Measurements from ENCODE around the gene ANK3.

Gene ANK3

GRCh38 chr10:60169111-60169510, 220.6 kb downstream of the ANK3 start:
- no peak for DNase-seq

GRCh38 chr10:60167050-60167449, 222.6 kb downstream of the ANK3 start:
- no peak for DNase-seq

GRCh38 chr10:60163786-60164185, 225.9 kb downstream of the ANK3 start:
- no peak for DNase-seq

- DNase-seq, result no peak
These were observed 227.0 kb downstream of the ANK3 start for GRCh38 chr10:60162631-60163030.

GRCh38 chr10:60155943-60156683, 233.6 kb downstream of the ANK3 start:
- no peak for DNase-seq

- DNase-seq, result no peak
These were observed 234.4 kb downstream of the ANK3 start for GRCh38 chr10:60155099-60155877.

GRCh38 chr10:60149003-60149402, 240.7 kb downstream of the ANK3 start:
- DNase-seq, result no peak

- DNase-seq, result no peak
These were observed 241.3 kb downstream of the ANK3 start for GRCh38 chr10:60148266-60148840.

- no peak for DNase-seq
These were observed 242.0 kb downstream of the ANK3 start for GRCh38 chr10:60147576-60148265.

GRCh38 chr10:60147025-60147424, 242.7 kb downstream of the ANK3 start:
- DNase-seq, result no peak

- no peak for DNase-seq
These were observed 245.6 kb downstream of the ANK3 start for GRCh38 chr10:60144099-60144498.

- DNase-seq, result no peak
These were observed 246.9 kb downstream of the ANK3 start for GRCh38 chr10:60142736-60143135.

GRCh38 chr10:60141896-60142559, 247.6 kb downstream of the ANK3 start:
- DNase-seq, result no peak

GRCh38 chr10:60140651-60141632, 248.7 kb downstream of the ANK3 start:
- no peak for DNase-seq

- no peak for DNase-seq
These were observed 249.7 kb downstream of the ANK3 start for GRCh38 chr10:60139798-60140566.

- DNase-seq, result no peak
These were observed 250.4 kb downstream of the ANK3 start for GRCh38 chr10:60139290-60139689.

- DNase-seq, result no peak
These were observed 250.8 kb downstream of the ANK3 start for GRCh38 chr10:60138842-60139241.

GRCh38 chr10:60138026-60138425, 251.6 kb downstream of the ANK3 start:
- no peak for DNase-seq

GRCh38 chr10:60137292-60137992, 252.2 kb downstream of the ANK3 start:
- no peak for DNase-seq

- DNase-seq, result no peak
These were observed 254.7 kb downstream of the ANK3 start for GRCh38 chr10:60135020-60135419.

All from MV-4-11 (cell line).